ENCODE results near the gene RSAD2. TPM values are rescaled to one million over a fixed set of nuclear protein-coding genes. Genes with fewer than 3 reads are reported as not detected.
"Not testable (repeated sequence)": the region's sequence is repeated elsewhere in the genome, so short reads cannot be mapped to it uniquely, and the experiment has no call there.

RSAD2 gene
- total and polyA plus RNA-seq, 4 experiments from 2014 or later = 3.8 to 10.4 (median 5.0) TPM

DNA sequence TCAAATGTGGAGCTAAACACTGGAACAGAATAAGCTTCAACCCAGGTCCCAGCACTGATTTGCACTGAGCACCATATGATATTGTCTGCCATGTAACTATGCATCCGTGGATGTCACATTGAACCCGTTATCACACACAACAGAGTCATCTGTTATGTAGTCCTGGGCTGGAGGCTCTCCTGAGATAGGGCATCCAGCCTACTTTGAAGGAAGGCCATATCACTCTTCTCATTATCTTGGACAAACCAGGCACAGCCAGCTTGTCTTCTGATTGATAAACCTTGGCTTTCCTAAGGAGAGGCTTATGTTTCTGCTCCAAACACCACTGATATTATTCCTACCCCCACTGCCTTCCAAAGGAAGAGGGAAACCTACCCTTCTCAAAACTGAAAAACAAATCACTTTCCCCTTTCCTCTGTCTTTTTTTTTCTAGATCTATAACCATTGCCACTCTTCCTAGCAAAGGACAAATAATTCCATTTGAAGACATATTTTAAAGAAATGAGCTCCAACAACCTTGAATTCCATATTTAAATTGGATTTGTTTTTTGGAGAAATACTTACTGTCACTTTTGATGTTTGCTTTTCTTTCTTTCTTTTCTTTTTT lies 16.4 kb downstream of the RSAD2 start:
- no peaks in the 10 kb centered on the region for H3K9me3 ChIP-seq (ENCODE audit: control insufficient read depth in 1 of 2, low read length in 2 of 2)
- peak overlapping the region in 5 of 7 donors; percentile 19 to 75 (median 49) for H3K27ac Mint-ChIP-seq

DNA sequence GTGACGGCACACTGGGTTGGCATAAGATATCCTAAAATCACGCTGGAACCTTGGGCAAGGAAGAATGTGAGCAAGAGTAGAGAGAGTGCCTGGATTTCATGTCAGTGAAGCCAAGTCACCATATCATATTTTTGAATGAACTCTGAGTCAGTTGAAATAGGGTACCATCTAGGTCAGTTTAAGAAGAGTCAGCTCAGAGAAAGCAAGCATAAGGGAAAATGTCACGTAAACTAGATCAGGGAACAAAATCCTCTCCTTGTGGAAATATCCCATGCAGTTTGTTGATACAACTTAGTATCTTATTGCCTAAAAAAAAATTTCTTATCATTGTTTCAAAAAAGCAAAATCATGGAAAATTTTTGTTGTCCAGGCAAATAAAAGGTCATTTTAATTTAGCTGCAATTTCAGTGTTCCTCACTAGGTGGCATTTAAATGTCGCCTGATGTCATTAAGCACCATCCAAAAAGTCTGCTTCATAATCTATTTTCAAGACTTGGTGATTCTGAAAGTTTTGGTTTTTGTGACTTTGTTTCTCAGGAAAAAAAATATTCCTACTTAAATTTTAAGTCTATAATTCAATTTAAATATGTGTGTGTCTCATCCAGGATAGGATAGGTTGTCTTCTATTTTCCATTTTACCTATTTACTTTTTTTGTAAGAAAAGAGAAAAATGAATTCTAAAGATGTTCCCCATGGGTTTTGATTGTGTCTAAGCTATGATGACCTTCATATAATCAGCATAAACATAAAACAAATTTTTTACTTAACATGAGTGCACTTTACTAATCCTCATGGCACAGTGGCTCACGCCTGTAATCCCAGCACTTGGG lies 19.6 kb downstream of the RSAD2 start:
- Mint-ChIP-seq H3K36me3 (peaks cover 3 to 15% of the 10 kb centered on the region in 2 donors), H3K9me3 (peaks cover 0 to 7% (median 4%) of the 10 kb centered on the region in 8 donors), H3K27me3 (no peaks in the 10 kb centered on the region), H3K27ac (peak overlapping the region in 1 of 7 donors; percentile 16), H3K4me3 (no peak overlapping the region), H3K4me1 (peaks cover 0 to 10% (median 0%) of the 10 kb centered on the region in 4 donors)
- Histone ChIP-seq H3K36me3 (ENCODE audit: insufficient read depth, low read length) (no peaks in the 10 kb centered on the region), H3K4me3 (ENCODE audit: low read length in 2 of 2) (no peak overlapping the region), H3K9me3 (ENCODE audit: control insufficient read depth in 1 of 2, low read length in 2 of 2) (no peaks in the 10 kb centered on the region), H3K27ac (ENCODE audit: low read depth, low read length) (no peak overlapping the region), H3K27me3 (ENCODE audit: insufficient read depth, low read length) (no peaks in the 10 kb centered on the region), H3K4me1 (ENCODE audit: insufficient read depth, low read length) (no peaks in the 10 kb centered on the region)
- intact Hi-C loops (cut with micrococcal nuclease) = loop anchor here (1.0 to 10.0 kb wide), 7 partner anchors 12 to 147 kb away; no protein-coding TSS in a partner anchor
- CTCF ChIA-PET (ENCODE audit: partially characterized antibody) = interaction anchor here (0.7 to 8.1 kb wide), 37 partner anchors 9 to 200 kb away, joined by 3 to 188 read pairs (median 4); partner anchors contain the start of genes RNF144A and RSAD2
- DNase-seq = peak in 4 of 5 donors; percentile 39 to 51 (median 46)
- POLR2A ChIA-PET (ENCODE audit: partially characterized antibody) = interaction anchor here (0.8 to 1.9 kb wide), 9 partner anchors 12 to 147 kb away, joined by 3 to 10 read pairs (median 4); partner anchors contain the start of genes CMPK2 and RSAD2

More for the DNA sequence above, 16.4 kb downstream of the RSAD2 start:
- H3K4me3 Mint-ChIP-seq = no peak overlapping the region
- POLR2A ChIA-PET (ENCODE audit: partially characterized antibody) = interaction anchor here (1.3 kb wide), 2 partner anchors 14 to 17 kb away, joined by 3 to 4 read pairs; no protein-coding TSS in a partner anchor
- Histone ChIP-seq H3K27ac (ENCODE audit: low read depth, low read length) (no peak overlapping the region), H3K27me3 (ENCODE audit: insufficient read depth, low read length) (no peaks in the 10 kb centered on the region), H3K36me3 (ENCODE audit: insufficient read depth, low read length) (no peaks in the 10 kb centered on the region), H3K4me3 (ENCODE audit: low read length in 2 of 2) (no peak overlapping the region), H3K4me1 (ENCODE audit: insufficient read depth, low read length) (no peaks in the 10 kb centered on the region)
- no peaks in the 10 kb centered on the region for H3K9me3 Mint-ChIP-seq
- intact Hi-C loops (cut with micrococcal nuclease) = loop anchor here (10.0 kb wide), 1 partner anchor 61 kb away; no protein-coding TSS in a partner anchor
- H3K27me3 Mint-ChIP-seq = no peaks in the 10 kb centered on the region
- no peak for DNase-seq
- CTCF ChIA-PET (ENCODE audit: partially characterized antibody) = interaction anchor here (0.7 to 8.1 kb wide), 12 partner anchors 17 to 151 kb away, joined by 3 to 188 read pairs (median 4); partner anchors contain the start of genes CMPK2 and RNF144A
- H3K4me1 Mint-ChIP-seq = peaks cover 0 to 5% (median 0%) of the 10 kb centered on the region in 4 donors
- H3K36me3 Mint-ChIP-seq = peaks cover 3 to 7% of the 10 kb centered on the region in 2 donors

DNA sequence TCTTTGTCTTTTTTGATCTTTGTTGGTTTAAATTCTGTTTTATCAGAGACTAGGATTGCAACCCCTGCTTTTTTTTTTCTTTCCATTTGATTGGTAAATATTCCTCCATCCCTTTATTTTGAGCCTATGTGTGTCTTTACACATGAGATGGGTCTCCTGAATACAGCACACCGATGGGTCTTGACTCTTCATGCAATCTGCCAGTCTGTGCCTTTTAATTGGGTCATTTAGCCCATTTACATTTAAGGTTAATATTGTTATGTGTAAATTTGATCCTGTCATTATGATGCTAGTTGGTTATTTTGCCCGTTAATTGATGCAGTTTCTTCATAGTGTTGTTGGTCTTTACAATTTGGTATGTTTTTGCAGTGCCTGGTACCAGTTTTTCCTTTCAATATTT lies 25.0 kb downstream of the RSAD2 start:
- H3K4me3 ChIP-seq (ENCODE audit: low read length in 2 of 2); intact Hi-C loops (cut with micrococcal nuclease); H3K9me3 ChIP-seq (ENCODE audit: control insufficient read depth in 1 of 2, low read length in 2 of 2); H3K27me3 Mint-ChIP-seq; DNase-seq; H3K27ac ChIP-seq (ENCODE audit: low read depth, low read length); POLR2A ChIA-PET (ENCODE audit: partially characterized antibody); H3K27me3 ChIP-seq (ENCODE audit: insufficient read depth, low read length); H3K36me3 ChIP-seq (ENCODE audit: insufficient read depth, low read length); H3K27ac Mint-ChIP-seq: not testable (repeated sequence)
- H3K4me1 ChIP-seq (ENCODE audit: insufficient read depth, low read length) = peaks cover 19% of the 10 kb centered on the region
- peaks cover 8 to 14% of the 10 kb centered on the region in 2 donors for H3K36me3 Mint-ChIP-seq
- H3K9me3 Mint-ChIP-seq = peaks cover 0 to 20% (median 15%) of the 10 kb centered on the region in 8 donors
- H3K4me3 Mint-ChIP-seq = peak overlapping the region in 1 of 8 donors; percentile 21
- CTCF ChIA-PET (ENCODE audit: partially characterized antibody) = interaction anchor here (1.0 to 5.7 kb wide), 3 partner anchors 13 to 141 kb away, joined by 3 to 31 read pairs (median 13); no protein-coding TSS in a partner anchor
- H3K4me1 Mint-ChIP-seq = peaks cover 14 to 36% (median 19%) of the 10 kb centered on the region in 4 donors

DNA sequence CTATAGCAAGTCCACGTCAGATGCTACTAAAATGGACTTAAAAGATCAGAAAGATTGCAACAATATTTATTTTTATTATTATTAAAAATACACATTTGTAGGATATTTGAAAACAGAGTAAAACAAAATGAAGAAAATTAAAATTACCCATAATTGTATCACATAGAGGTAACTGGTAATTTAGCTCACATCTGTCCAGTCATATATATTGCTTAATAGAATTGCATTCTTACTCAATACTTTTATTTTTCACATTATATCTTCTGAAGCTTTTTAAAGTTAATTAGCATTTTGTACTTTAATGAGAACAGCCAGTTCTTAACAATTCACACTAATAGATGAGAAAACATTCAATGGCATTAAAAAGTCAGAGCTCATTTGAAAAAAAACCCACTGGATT lies 28.1 kb downstream of the RSAD2 start:
- Mint-ChIP-seq H3K27ac (peak overlapping the region in 1 of 7 donors; percentile 7), H3K9me3 (peaks cover 0 to 20% (median 15%) of the 10 kb centered on the region in 8 donors), H3K27me3 (no peaks in the 10 kb centered on the region), H3K36me3 (peaks cover 8 to 14% of the 10 kb centered on the region in 2 donors), H3K4me3 (no peak overlapping the region), H3K4me1 (peaks cover 42 to 66% (median 46%) of the 10 kb centered on the region in 4 donors)
- peaks cover 50% of the 10 kb centered on the region for H3K4me1 ChIP-seq (ENCODE audit: insufficient read depth, low read length)
- no peak for DNase-seq
- POLR2A ChIA-PET (ENCODE audit: partially characterized antibody) = interaction anchor here (0.6 to 6.6 kb wide), 4 partner anchors 11 to 1776 kb away, joined by 3 to 54 read pairs (median 6); partner anchors contain the start of gene ID2
- H3K36me3 ChIP-seq (ENCODE audit: insufficient read depth, low read length) = no peaks in the 10 kb centered on the region
- CTCF ChIA-PET (ENCODE audit: partially characterized antibody) = interaction anchor here (1.1 to 12.6 kb wide), 7 partner anchors 10 to 139 kb away, joined by 3 to 183 read pairs (median 6); partner anchors contain the start of gene RNF144A
- H3K27ac ChIP-seq (ENCODE audit: low read depth, low read length) = no peak overlapping the region
- intact Hi-C loops (cut with micrococcal nuclease) = no loop called here
- H3K27me3 ChIP-seq (ENCODE audit: insufficient read depth, low read length) = no peaks in the 10 kb centered on the region
- H3K9me3 ChIP-seq (ENCODE audit: control insufficient read depth in 1 of 2, low read length in 2 of 2) = no peaks in the 10 kb centered on the region
- no peak overlapping the region for H3K4me3 ChIP-seq (ENCODE audit: low read length in 2 of 2)

DNA sequence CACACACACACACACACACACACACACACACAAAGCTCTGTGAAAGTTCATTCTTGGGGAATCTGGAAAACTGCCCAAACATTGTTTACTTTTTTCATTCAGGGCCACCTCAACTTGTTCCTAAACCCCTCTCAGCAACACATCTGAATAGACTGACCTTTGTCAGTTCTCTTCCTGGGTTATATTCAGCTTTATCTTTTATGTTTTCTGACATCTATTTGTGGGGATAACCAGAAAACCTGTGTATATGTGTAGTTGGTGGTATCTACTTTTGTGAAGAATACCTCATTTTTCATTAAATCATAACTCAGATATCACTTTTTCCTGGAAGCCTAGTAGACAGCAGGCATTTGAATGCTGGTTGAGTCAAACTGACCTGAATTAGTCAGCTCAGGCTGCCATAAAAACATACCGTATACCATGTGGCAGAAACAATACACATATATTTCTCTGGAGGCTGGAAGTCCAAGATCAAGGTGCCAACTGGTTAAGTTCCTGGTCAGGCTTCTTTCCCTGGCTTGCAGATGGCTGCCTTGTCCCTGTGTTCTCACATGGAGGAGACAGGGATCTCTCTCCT lies 28.7 kb downstream of the RSAD2 start:
- peaks cover 48 to 72% (median 51%) of the 10 kb centered on the region in 4 donors for H3K4me1 Mint-ChIP-seq
- no peak overlapping the region for H3K27ac ChIP-seq (ENCODE audit: low read depth, low read length)
- no peaks in the 10 kb centered on the region for H3K27me3 ChIP-seq (ENCODE audit: insufficient read depth, low read length)
- H3K27me3 Mint-ChIP-seq = no peaks in the 10 kb centered on the region
- peaks cover 0 to 20% (median 15%) of the 10 kb centered on the region in 8 donors for H3K9me3 Mint-ChIP-seq
- DNase-seq = no peak
- CTCF ChIA-PET (ENCODE audit: partially characterized antibody) = interaction anchor here (1.1 to 12.6 kb wide), 7 partner anchors 10 to 139 kb away, joined by 3 to 183 read pairs (median 6); partner anchors contain the start of gene RNF144A
- H3K4me3 Mint-ChIP-seq = peak overlapping the region in 2 of 8 donors; percentile 5 to 30
- H3K27ac Mint-ChIP-seq = peak overlapping the region in 3 of 7 donors; percentile 14 to 43 (median 37)
- POLR2A ChIA-PET (ENCODE audit: partially characterized antibody) = interaction anchor here (0.6 to 6.6 kb wide), 5 partner anchors 10 to 1776 kb away, joined by 3 to 54 read pairs (median 7); partner anchors contain the start of genes ID2 and RSAD2
- H3K36me3 ChIP-seq (ENCODE audit: insufficient read depth, low read length) = no peaks in the 10 kb centered on the region
- peaks cover 8 to 14% of the 10 kb centered on the region in 2 donors for H3K36me3 Mint-ChIP-seq
- intact Hi-C loops (cut with micrococcal nuclease) = no loop called here
- H3K4me1 ChIP-seq (ENCODE audit: insufficient read depth, low read length) = peaks cover 55% of the 10 kb centered on the region
- H3K9me3 ChIP-seq (ENCODE audit: control insufficient read depth in 1 of 2, low read length in 2 of 2) = no peaks in the 10 kb centered on the region
- no peak overlapping the region for H3K4me3 ChIP-seq (ENCODE audit: low read length in 2 of 2)

DNA sequence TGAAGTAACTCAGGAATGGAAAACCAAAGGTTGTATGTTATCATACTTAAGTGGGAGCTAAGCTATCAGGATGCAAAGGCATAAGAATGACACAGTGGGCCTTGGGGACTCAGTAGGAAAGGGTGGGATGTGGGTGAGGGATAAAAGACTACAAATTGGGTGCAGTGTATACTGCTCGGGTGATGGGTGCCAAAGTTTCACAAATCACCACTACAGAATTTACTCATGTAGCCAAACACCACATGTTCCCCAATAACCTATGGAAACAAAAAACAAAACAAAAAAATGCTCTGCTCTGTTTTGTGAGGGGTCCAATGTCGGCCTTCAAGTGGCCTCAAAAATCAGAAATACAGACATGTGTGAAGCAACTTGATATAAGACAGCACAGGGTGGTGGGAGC lies 30.7 kb downstream of the RSAD2 start:
- H3K27ac ChIP-seq (ENCODE audit: low read depth, low read length) = no peak overlapping the region
- Mint-ChIP-seq H3K4me1 (peaks cover 63 to 85% (median 68%) of the 10 kb centered on the region in 4 donors), H3K4me3 (peak overlapping the region in 5 of 8 donors; percentile 17 to 86 (median 35)), H3K27me3 (no peaks in the 10 kb centered on the region), H3K36me3 (peaks cover 0 to 2% of the 10 kb centered on the region in 2 donors), H3K9me3 (peaks cover 0 to 3% (median 3%) of the 10 kb centered on the region in 8 donors), H3K27ac (peak overlapping the region in 5 of 7 donors; percentile 10 to 93 (median 76))
- no peak overlapping the region for H3K4me3 ChIP-seq (ENCODE audit: low read length in 2 of 2)
- no peaks in the 10 kb centered on the region for H3K27me3 ChIP-seq (ENCODE audit: insufficient read depth, low read length)
- no peaks in the 10 kb centered on the region for H3K9me3 ChIP-seq (ENCODE audit: control insufficient read depth in 1 of 2, low read length in 2 of 2)
- peaks cover 76% of the 10 kb centered on the region for H3K4me1 ChIP-seq (ENCODE audit: insufficient read depth, low read length)
- ChIA-PET CTCF (ENCODE audit: partially characterized antibody) (interaction anchor here (1.1 to 12.6 kb wide), 8 partner anchors 8 to 189 kb away, joined by 3 to 183 read pairs (median 10); partner anchors contain the start of gene RNF144A), POLR2A (ENCODE audit: partially characterized antibody) (interaction anchor here (1.6 to 6.6 kb wide), 4 partner anchors 11 to 42 kb away, joined by 10 to 54 read pairs (median 31); partner anchors contain the start of genes CMPK2 and RSAD2)
- H3K36me3 ChIP-seq (ENCODE audit: insufficient read depth, low read length) = no peaks in the 10 kb centered on the region
- no peak for DNase-seq
- intact Hi-C loops (cut with micrococcal nuclease) = no loop called here
